ENCODE measurements around the gene RAB17. TPM values are rescaled to one million over a fixed set of nuclear protein-coding genes. Genes with fewer than 3 reads are reported as not detected.

RAB17 gene
- total RNA-seq, 1 experiment from 2014 or later = 41.8 TPM

- H3K9ac ChIP-seq (ENCODE audit: low read length) = no peak overlapping the region
- no peaks in the 10 kb centered on the region for H3K79me2 ChIP-seq (ENCODE audit: insufficient read depth, low read length)
- CTCF ChIA-PET = no interaction called here
- H4K20me1 ChIP-seq (ENCODE audit: insufficient read depth) = no peaks in the 10 kb centered on the region
- intact Hi-C loops (cut with micrococcal nuclease) = no loop called here
- H3K4me2 ChIP-seq (ENCODE audit: low read length) = no peak overlapping the region
- H3K9me2 ChIP-seq (ENCODE audit: insufficient read depth) = no peaks in the 10 kb centered on the region
- no peak overlapping the region for H3K27ac ChIP-seq (ENCODE audit: low read depth, low read length)
- H3K4me1 ChIP-seq (ENCODE audit: control insufficient read depth in 1 of 2, insufficient read depth in 2 of 2, low read length in 2 of 2) = peaks cover 12 to 26% of the 10 kb centered on the region in 2 experiments
- no peaks in the 10 kb centered on the region for H3K27me3 ChIP-seq (ENCODE audit: insufficient read depth, low read length)
- no peaks in the 10 kb centered on the region for H3K9me3 ChIP-seq (ENCODE audit: control insufficient read depth in 1 of 2, insufficient read depth in 1 of 2, low read depth in 1 of 2, low read length in 2 of 2)
- RAD21 ChIA-PET (ENCODE audit: low non-redundant PET in 1 of 2, low total read pairs in 2 of 2, uncharacterized antibody in 2 of 2, unreplicated experiment in 2 of 2) = no interaction called here
- BruUV-seq (replicated peaks) = no TSS peak
- TF ChIP-seq FOSL1 (IDR thresholded peaks at IDR 0.05; ENCODE audit: low read depth) (no peak), TCF7L2 (IDR thresholded peaks at IDR 0.05; ENCODE audit: borderline replicate concordance, extremely low read depth, insufficient read depth, insufficient read length) (no peak), ZBTB33 (IDR thresholded peaks at IDR 0.05; ENCODE audit: extremely low read depth, insufficient replicate concordance, low read length) (no peak), CBX3 (IDR thresholded peaks at IDR 0.05; ENCODE audit: low read depth) (no peak), POLR2AphosphoS5 (IDR thresholded peaks at IDR 0.05; ENCODE audit: low read depth, low read length) (no peak), JUND (IDR thresholded peaks at IDR 0.05) (no peak), CEBPB (IDR thresholded peaks at IDR 0.05; ENCODE audit: low read depth) (no peak), YY1 (IDR thresholded peaks at IDR 0.05; ENCODE audit: extremely low read depth, insufficient replicate concordance, low read depth, low read length) (no peak), REST (IDR thresholded peaks at IDR 0.05; ENCODE audit: low read depth) (no peak), ZFX (IDR thresholded peaks at IDR 0.05) (no peak), EZH2phosphoT487 (IDR thresholded peaks at IDR 0.05; ENCODE audit: borderline replicate concordance) (no peak), SP1 (IDR thresholded peaks at IDR 0.05; ENCODE audit: low read depth) (no peak), SRF (IDR thresholded peaks at IDR 0.05; ENCODE audit: low read depth) (no peak), MAX (IDR thresholded peaks at IDR 0.05) (no peak), ZNF274 (IDR thresholded peaks at IDR 0.05; ENCODE audit: low read depth, low read length) (no peak)
- no peak overlapping the region for H3K4me3 ChIP-seq (replicated peaks in 1 of 2; ENCODE audit: low read depth in 1 of 2, low read length in 2 of 2)
- H2AFZ ChIP-seq (ENCODE audit: low read depth, low read length, poor library complexity, severe bottlenecking) = no peak overlapping the region
- no peak for ATAC-seq
- H3K36me3 ChIP-seq (ENCODE audit: control insufficient read depth in 1 of 2, insufficient read depth in 2 of 2, low read length in 2 of 2) = peaks cover 0 to 7% of the 10 kb centered on the region in 2 experiments; a peak in 2 of 4 replicates
- POLR2A ChIA-PET = interaction anchor here (2.4 kb wide), 1 partner anchor 14 kb away, joined by 7 read pairs; no protein-coding TSS in a partner anchor
- DNase-seq (ENCODE audit: low read depth, low spot score) = no peak
Measured at GRCh38 chr2:237576974-237577373, 13.6 kb downstream of the RAB17 start.
